ENCODE results near the gene RABGAP1L. TPM values are rescaled to one million over a fixed set of nuclear protein-coding genes. Genes with fewer than 3 reads are reported as not detected.
A peak's percentile ranks its signal among the peaks of the same experiment; 100 is the strongest.

RABGAP1L gene
- total and polyA plus RNA-seq, 10 donors = 30.3 to 125 (median 77.7) TPM

GRCh38 chr1:174742805-174743653 lies 583.7 kb downstream of the RABGAP1L start:
- Histone ChIP-seq H3K9me3 (no peaks in the 10 kb centered on the region), H3K4me3 (no peak overlapping the region), H3K4me1 (peaks cover 0 to 34% (median 8%) of the 10 kb centered on the region in 6 donors), H3K27me3 (replicated peaks in 1 of 7) (no peaks in the 10 kb centered on the region), H3K27ac (peak overlapping the region in 3 of 8 donors; percentile 17 to 73 (median 43)), H3K36me3 (no peaks in the 10 kb centered on the region)
- DNase-seq = no peak
- TF ChIP-seq CTCF (IDR thresholded peaks at IDR 0.05 in 8 of 11, conservative IDR thresholded peaks at IDR 0.05 in 3 of 11) = no peak
- TF ChIP-seq POLR2A (IDR thresholded peaks at IDR 0.05) = no peak
- TF ChIP-seq POLR2AphosphoS5 (IDR thresholded peaks at IDR 0.05) = no peak
- WGBS, 5 donors = 65 to 75% (median 70%) methylated on average over 3 of the region's 3 CpGs
- intact Hi-C loops (cut with DNase I; ENCODE audit: low total_unique reads) = loop anchor here (5.0 kb wide), 1 partner anchor 481 kb away; no protein-coding TSS in a partner anchor

- TF ChIP-seq POLR2A (IDR thresholded peaks at IDR 0.05) (no peak), CTCF (IDR thresholded peaks at IDR 0.05 in 8 of 11, conservative IDR thresholded peaks at IDR 0.05 in 3 of 11) (peak; percentile 35 to 74 (median 66))
- H3K4me1 ChIP-seq = peaks cover 0 to 34% (median 8%) of the 10 kb centered on the region in 6 donors
- H3K36me3 ChIP-seq = no peaks in the 10 kb centered on the region
- WGBS, 5 donors = 40 to 43% (median 42%) methylated on average over 4 of the region's 4 CpGs
- no peak overlapping the region for H3K4me3 ChIP-seq
- intact Hi-C loops (cut with DNase I; ENCODE audit: low total_unique reads) = loop anchor here (5.0 kb wide), 1 partner anchor 482 kb away; no protein-coding TSS in a partner anchor
- peak overlapping the region in 1 of 8 donors; percentile 73 for H3K27ac ChIP-seq
- no peaks in the 10 kb centered on the region for H3K27me3 ChIP-seq (replicated peaks in 1 of 7)
- no peaks in the 10 kb centered on the region for H3K9me3 ChIP-seq
- no peak for DNase-seq
Measured at GRCh38 chr1:174743654-174744561, 584.6 kb downstream of the RABGAP1L start.

GRCh38 chr1:174744886-174745285 lies 585.6 kb downstream of the RABGAP1L start:
- Histone ChIP-seq H3K27ac (no peak overlapping the region), H3K9me3 (no peaks in the 10 kb centered on the region), H3K4me1 (peaks cover 0 to 33% (median 8%) of the 10 kb centered on the region in 6 donors), H3K36me3 (no peaks in the 10 kb centered on the region), H3K27me3 (replicated peaks in 1 of 7) (no peaks in the 10 kb centered on the region), H3K4me3 (no peak overlapping the region)
- no peak for DNase-seq
- 62 to 89% (median 81%) methylated on average over 2 of the region's 2 CpGs for WGBS, 5 donors
- intact Hi-C loops (cut with DNase I; ENCODE audit: low total_unique reads) = loop anchor here (5.0 kb wide), 1 partner anchor 483 kb away; no protein-coding TSS in a partner anchor
- no peak for TF ChIP-seq POLR2A (IDR thresholded peaks at IDR 0.05)

- Histone ChIP-seq H3K27ac (no peak overlapping the region), H3K4me3 (no peak overlapping the region), H3K36me3 (no peaks in the 10 kb centered on the region), H3K4me1 (peaks cover 0 to 21% (median 4%) of the 10 kb centered on the region in 6 donors), H3K27me3 (replicated peaks in 1 of 7) (no peaks in the 10 kb centered on the region), H3K9me3 (no peaks in the 10 kb centered on the region)
- no peak for DNase-seq
- WGBS, 5 donors = 70 to 84% (median 75%) methylated on average over 2 of the region's 2 CpGs
- TF ChIP-seq POLR2AphosphoS5 (IDR thresholded peaks at IDR 0.05) (no peak), POLR2A (IDR thresholded peaks at IDR 0.05) (no peak), CTCF (IDR thresholded peaks at IDR 0.05 in 8 of 11, conservative IDR thresholded peaks at IDR 0.05 in 3 of 11) (no peak)
- intact Hi-C loops (cut with DNase I; ENCODE audit: low total_unique reads) = no loop called here
Measured at GRCh38 chr1:174746024-174746808, 586.9 kb downstream of the RABGAP1L start.

Data from spleen (tissue), 11 donors.